Measurements from ENCODE around the gene SPOCK1.

SPOCK1 gene

DNA sequence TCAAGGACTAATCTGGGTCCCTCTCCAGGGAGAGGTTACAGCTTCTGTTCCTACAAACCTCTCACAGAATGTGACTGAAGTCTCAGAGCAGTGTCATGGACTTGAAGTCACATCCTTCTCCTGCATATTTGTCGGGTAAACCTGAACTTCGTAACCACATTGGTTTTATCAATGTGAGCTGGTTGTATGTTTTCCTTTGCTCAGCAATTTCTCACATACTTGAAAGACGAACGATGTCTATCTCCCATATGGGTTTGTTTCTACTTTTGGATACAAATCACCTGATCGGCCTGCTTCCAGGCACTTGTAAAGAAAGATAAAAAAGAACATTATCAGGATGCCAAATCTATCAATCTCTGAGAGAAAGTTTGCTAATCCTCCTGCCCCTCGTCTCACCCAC lies 411.0 kb downstream of the SPOCK1 start:
- TF ChIP-seq CTCF (IDR thresholded peaks at IDR 0.05; ENCODE audit: insufficient read depth, low read length) (no peak), POLR2AphosphoS5 (IDR thresholded peaks at IDR 0.05; ENCODE audit: low read depth) (no peak), GABPA (IDR thresholded peaks at IDR 0.05; ENCODE audit: low read depth) (no peak), SPI1 (IDR thresholded peaks at IDR 0.05; ENCODE audit: borderline replicate concordance, low read depth) (no peak)
- TF ChIP-seq, protein P1, sequence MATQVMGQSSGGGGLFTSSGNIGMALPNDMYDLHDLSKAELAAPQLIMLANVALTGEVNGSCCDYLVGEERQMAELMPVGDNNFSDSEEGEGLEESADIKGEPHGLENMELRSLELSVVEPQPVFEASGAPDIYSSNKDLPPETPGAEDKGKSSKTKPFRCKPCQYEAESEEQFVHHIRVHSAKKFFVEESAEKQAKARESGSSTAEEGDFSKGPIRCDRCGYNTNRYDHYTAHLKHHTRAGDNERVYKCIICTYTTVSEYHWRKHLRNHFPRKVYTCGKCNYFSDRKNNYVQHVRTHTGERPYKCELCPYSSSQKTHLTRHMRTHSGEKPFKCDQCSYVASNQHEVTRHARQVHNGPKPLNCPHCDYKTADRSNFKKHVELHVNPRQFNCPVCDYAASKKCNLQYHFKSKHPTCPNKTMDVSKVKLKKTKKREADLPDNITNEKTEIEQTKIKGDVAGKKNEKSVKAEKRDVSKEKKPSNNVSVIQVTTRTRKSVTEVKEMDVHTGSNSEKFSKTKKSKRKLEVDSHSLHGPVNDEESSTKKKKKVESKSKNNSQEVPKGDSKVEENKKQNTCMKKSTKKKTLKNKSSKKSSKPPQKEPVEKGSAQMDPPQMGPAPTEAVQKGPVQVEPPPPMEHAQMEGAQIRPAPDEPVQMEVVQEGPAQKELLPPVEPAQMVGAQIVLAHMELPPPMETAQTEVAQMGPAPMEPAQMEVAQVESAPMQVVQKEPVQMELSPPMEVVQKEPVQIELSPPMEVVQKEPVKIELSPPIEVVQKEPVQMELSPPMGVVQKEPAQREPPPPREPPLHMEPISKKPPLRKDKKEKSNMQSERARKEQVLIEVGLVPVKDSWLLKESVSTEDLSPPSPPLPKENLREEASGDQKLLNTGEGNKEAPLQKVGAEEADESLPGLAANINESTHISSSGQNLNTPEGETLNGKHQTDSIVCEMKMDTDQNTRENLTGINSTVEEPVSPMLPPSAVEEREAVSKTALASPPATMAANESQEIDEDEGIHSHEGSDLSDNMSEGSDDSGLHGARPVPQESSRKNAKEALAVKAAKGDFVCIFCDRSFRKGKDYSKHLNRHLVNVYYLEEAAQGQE (IDR thresholded peaks at IDR 0.05; ENCODE audit: insufficient replicate concordance, low read depth): no peak
- no peaks in the 10 kb centered on the region for H3K27me3 ChIP-seq (ENCODE audit: insufficient read depth, poor library complexity, severe bottlenecking)
- no peak overlapping the region for H3K27ac ChIP-seq (replicated peaks)
- H3K4me3 ChIP-seq (replicated peaks; ENCODE audit: insufficient read depth, low read length): no peak overlapping the region
- DNase-seq (ENCODE audit: low read depth in 1 of 2, low spot score in 1 of 2): no peak

GRCh38 chr5:137086342-137086741 lies 412.8 kb downstream of the SPOCK1 start:
- no peaks in the 10 kb centered on the region for H3K27me3 ChIP-seq (ENCODE audit: insufficient read depth, poor library complexity, severe bottlenecking)
- no peak for DNase-seq (ENCODE audit: low read depth in 1 of 2, low spot score in 1 of 2)
- TF ChIP-seq SPI1 (IDR thresholded peaks at IDR 0.05; ENCODE audit: borderline replicate concordance, low read depth): no peak
- TF ChIP-seq, protein P1 (IDR thresholded peaks at IDR 0.05; ENCODE audit: insufficient replicate concordance, low read depth): no peak
- TF ChIP-seq POLR2AphosphoS5 (IDR thresholded peaks at IDR 0.05; ENCODE audit: low read depth): no peak
- TF ChIP-seq CTCF (IDR thresholded peaks at IDR 0.05; ENCODE audit: insufficient read depth, low read length): no peak
- no peak for TF ChIP-seq GABPA (IDR thresholded peaks at IDR 0.05; ENCODE audit: low read depth)
- H3K4me3 ChIP-seq (replicated peaks; ENCODE audit: insufficient read depth, low read length): no peak overlapping the region
- H3K27ac ChIP-seq (replicated peaks): no peak overlapping the region

GRCh38 chr5:137085206-137085605 lies 413.9 kb downstream of the SPOCK1 start:
- no peak overlapping the region for H3K27ac ChIP-seq (replicated peaks)
- TF ChIP-seq CTCF (IDR thresholded peaks at IDR 0.05; ENCODE audit: insufficient read depth, low read length): no peak
- TF ChIP-seq GABPA (IDR thresholded peaks at IDR 0.05; ENCODE audit: low read depth): no peak
- TF ChIP-seq SPI1 (IDR thresholded peaks at IDR 0.05; ENCODE audit: borderline replicate concordance, low read depth): no peak
- no peaks in the 10 kb centered on the region for H3K27me3 ChIP-seq (ENCODE audit: insufficient read depth, poor library complexity, severe bottlenecking)
- DNase-seq (ENCODE audit: low read depth in 1 of 2, low spot score in 1 of 2): no peak
- no peak overlapping the region for H3K4me3 ChIP-seq (replicated peaks; ENCODE audit: insufficient read depth, low read length)

- H3K4me3 ChIP-seq (replicated peaks; ENCODE audit: insufficient read depth, low read length): no peak overlapping the region
- DNase-seq (ENCODE audit: low read depth in 1 of 2, low spot score in 1 of 2): no peak
- H3K27me3 ChIP-seq (ENCODE audit: insufficient read depth, poor library complexity, severe bottlenecking): no peaks in the 10 kb centered on the region
- H3K27ac ChIP-seq (replicated peaks): no peak overlapping the region
- TF ChIP-seq, protein P1 (IDR thresholded peaks at IDR 0.05; ENCODE audit: insufficient replicate concordance, low read depth): no peak
- TF ChIP-seq CTCF (IDR thresholded peaks at IDR 0.05; ENCODE audit: insufficient read depth, low read length) (no peak), SPI1 (IDR thresholded peaks at IDR 0.05; ENCODE audit: borderline replicate concordance, low read depth) (no peak)
These were observed 415.1 kb downstream of the SPOCK1 start for GRCh38 chr5:137084016-137084415.

All from HL-60 (cell line).